ENCODE results near the gene PTPRCAP. TPM values are rescaled to one million over a fixed set of nuclear protein-coding genes. Genes with fewer than 3 reads are reported as not detected.

Gene PTPRCAP
- total and polyA plus RNA-seq, 2 experiments from 2014 or later, result 3.3 to 3.5 TPM

DNA sequence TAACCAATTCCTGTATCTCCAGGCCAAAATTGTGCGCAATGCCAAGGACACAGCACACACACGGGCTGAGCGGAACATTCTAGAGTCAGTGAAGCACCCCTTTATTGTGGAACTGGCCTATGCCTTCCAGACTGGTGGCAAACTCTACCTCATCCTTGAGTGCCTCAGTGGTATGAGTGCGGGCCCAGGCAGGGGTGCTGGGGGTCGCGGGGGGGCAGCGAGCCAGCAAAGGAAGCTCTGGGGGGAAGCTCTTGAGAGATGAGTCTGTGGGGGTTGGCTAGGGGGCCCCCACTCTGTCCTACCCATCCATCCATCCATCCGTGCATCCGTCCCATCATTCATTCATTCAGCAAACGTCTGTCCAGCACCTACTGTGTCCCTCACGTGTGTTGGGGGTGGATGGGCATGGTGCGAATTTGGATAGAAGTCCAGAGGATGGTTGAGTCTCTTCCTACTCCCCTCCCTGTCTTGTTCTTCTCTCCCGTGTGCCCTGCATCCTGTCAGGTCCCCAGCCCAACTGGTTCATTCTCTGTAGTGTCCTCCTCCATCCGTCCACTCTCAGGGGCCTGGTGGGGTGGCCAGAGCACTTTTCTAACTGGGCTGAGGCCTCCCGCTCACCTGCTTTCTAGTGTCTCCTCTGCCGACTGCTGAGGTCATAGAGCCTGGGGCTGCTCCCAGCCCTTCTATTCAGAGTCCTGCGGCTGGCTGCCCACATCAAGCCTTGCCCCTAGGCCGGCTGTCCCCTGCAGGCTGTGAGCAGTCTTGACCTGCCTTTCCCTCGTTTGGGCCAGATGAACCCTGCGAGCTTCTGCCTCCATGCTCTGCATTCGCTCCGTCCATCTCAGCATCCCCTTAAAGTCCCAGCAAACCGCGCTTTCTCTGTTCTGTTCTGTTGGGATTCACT lies 5.9 kb downstream of the PTPRCAP start (continued):
- TF ChIP-seq EZH2phosphoT487 (IDR thresholded peaks at IDR 0.05; ENCODE audit: unreplicated experiment) (no peak), STAT1 (IDR thresholded peaks at IDR 0.05; ENCODE audit: unreplicated experiment) (no peak), CREB1 (CRISPR knock-in tag; IDR thresholded peaks at IDR 0.05; ENCODE audit: low read depth) (no peak), POLR2AphosphoS5 (IDR thresholded peaks at IDR 0.05; ENCODE audit: low read depth) (no peak), NANOG (IDR thresholded peaks at IDR 0.05; ENCODE audit: borderline replicate concordance) (no peak)
- TF ChIP-seq, protein P1, sequence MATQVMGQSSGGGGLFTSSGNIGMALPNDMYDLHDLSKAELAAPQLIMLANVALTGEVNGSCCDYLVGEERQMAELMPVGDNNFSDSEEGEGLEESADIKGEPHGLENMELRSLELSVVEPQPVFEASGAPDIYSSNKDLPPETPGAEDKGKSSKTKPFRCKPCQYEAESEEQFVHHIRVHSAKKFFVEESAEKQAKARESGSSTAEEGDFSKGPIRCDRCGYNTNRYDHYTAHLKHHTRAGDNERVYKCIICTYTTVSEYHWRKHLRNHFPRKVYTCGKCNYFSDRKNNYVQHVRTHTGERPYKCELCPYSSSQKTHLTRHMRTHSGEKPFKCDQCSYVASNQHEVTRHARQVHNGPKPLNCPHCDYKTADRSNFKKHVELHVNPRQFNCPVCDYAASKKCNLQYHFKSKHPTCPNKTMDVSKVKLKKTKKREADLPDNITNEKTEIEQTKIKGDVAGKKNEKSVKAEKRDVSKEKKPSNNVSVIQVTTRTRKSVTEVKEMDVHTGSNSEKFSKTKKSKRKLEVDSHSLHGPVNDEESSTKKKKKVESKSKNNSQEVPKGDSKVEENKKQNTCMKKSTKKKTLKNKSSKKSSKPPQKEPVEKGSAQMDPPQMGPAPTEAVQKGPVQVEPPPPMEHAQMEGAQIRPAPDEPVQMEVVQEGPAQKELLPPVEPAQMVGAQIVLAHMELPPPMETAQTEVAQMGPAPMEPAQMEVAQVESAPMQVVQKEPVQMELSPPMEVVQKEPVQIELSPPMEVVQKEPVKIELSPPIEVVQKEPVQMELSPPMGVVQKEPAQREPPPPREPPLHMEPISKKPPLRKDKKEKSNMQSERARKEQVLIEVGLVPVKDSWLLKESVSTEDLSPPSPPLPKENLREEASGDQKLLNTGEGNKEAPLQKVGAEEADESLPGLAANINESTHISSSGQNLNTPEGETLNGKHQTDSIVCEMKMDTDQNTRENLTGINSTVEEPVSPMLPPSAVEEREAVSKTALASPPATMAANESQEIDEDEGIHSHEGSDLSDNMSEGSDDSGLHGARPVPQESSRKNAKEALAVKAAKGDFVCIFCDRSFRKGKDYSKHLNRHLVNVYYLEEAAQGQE (IDR thresholded peaks at IDR 0.05; ENCODE audit: unreplicated experiment), result no peak
- TF ChIP-seq, protein P2, sequence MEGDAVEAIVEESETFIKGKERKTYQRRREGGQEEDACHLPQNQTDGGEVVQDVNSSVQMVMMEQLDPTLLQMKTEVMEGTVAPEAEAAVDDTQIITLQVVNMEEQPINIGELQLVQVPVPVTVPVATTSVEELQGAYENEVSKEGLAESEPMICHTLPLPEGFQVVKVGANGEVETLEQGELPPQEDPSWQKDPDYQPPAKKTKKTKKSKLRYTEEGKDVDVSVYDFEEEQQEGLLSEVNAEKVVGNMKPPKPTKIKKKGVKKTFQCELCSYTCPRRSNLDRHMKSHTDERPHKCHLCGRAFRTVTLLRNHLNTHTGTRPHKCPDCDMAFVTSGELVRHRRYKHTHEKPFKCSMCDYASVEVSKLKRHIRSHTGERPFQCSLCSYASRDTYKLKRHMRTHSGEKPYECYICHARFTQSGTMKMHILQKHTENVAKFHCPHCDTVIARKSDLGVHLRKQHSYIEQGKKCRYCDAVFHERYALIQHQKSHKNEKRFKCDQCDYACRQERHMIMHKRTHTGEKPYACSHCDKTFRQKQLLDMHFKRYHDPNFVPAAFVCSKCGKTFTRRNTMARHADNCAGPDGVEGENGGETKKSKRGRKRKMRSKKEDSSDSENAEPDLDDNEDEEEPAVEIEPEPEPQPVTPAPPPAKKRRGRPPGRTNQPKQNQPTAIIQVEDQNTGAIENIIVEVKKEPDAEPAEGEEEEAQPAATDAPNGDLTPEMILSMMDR (conservative IDR thresholded peaks at IDR 0.05; ENCODE audit: low read depth in 2 of 2), result no peak

DNA sequence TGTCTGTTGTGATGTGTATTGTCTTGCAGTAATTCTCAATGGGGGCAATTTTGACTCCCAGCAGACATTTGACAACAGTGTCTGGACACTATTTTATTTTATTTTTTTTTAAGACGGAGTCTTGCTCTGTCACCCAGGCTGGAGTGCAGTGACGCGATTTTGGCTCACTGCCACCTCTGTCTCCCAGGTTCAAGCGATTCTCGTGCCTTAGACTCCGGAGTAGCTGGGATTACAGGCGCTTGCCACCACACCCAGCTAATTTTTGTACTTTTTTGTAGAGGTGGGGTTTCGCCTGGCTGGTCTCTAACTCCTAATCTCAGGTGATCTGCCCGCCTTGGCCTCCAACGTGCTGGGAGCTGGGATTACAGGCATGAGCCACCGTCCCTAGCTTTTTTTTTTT lies 7.8 kb downstream of the PTPRCAP start:
- H3K9me3 Mint-ChIP-seq, result no peaks in the 10 kb centered on the region; the same call in 1 of the 3 replicates
- no peak for ATAC-seq
- peaks cover 16% of the 10 kb centered on the region for H3K36me3 Mint-ChIP-seq (ENCODE audit: low read depth)
- no peak overlapping the region for H3K27ac Mint-ChIP-seq
- Histone ChIP-seq H3K27ac (ENCODE audit: low read depth) (no peak overlapping the region), H3K36me3 (ENCODE audit: insufficient read depth) (no peaks in the 10 kb centered on the region), H4K20me1 (replicated peaks; ENCODE audit: insufficient read depth) (no peaks in the 10 kb centered on the region), H3F3A (replicated peaks; ENCODE audit: low read depth) (peaks cover 13% of the 10 kb centered on the region; the same call in 1 of the 2 replicates), H3K4me2 (no peak overlapping the region), H3K27me3 (ENCODE audit: insufficient read depth) (no peaks in the 10 kb centered on the region), H3K4me1 (ENCODE audit: insufficient read depth) (peaks cover 6% of the 10 kb centered on the region; the same call in 1 of the 2 replicates), H3K4me3 (no peak overlapping the region; the same call in 1 of the 2 replicates), H3K9me2 (ENCODE audit: insufficient read depth) (no peaks in the 10 kb centered on the region), H3K79me2 (replicated peaks; ENCODE audit: insufficient read depth) (peaks cover 11% of the 10 kb centered on the region), H2AFZ (no peak overlapping the region)
- H3K4me3 Mint-ChIP-seq, result peak overlapping the region; percentile 92; the same call in 2 of the 3 replicates
- DNase-seq (ENCODE audit: low spot score), result no peak
- H3K4me1 Mint-ChIP-seq, result peaks cover 3% of the 10 kb centered on the region
- peaks cover 18% of the 10 kb centered on the region for H3K27me3 Mint-ChIP-seq (ENCODE audit: insufficient read depth, low read depth, poor library complexity)
- TF ChIP-seq EZH2phosphoT487 (IDR thresholded peaks at IDR 0.05; ENCODE audit: unreplicated experiment), result no peak
- TF ChIP-seq, protein P2 (conservative IDR thresholded peaks at IDR 0.05; ENCODE audit: low read depth in 2 of 2), result no peak
- TF ChIP-seq CREB1 (CRISPR knock-in tag; IDR thresholded peaks at IDR 0.05; ENCODE audit: low read depth), result no peak
- TF ChIP-seq NANOG (IDR thresholded peaks at IDR 0.05; ENCODE audit: borderline replicate concordance), result no peak
- TF ChIP-seq EZH2 (IDR thresholded peaks at IDR 0.05; ENCODE audit: low read depth, unreplicated experiment), result no peak
- TF ChIP-seq, protein P3, sequence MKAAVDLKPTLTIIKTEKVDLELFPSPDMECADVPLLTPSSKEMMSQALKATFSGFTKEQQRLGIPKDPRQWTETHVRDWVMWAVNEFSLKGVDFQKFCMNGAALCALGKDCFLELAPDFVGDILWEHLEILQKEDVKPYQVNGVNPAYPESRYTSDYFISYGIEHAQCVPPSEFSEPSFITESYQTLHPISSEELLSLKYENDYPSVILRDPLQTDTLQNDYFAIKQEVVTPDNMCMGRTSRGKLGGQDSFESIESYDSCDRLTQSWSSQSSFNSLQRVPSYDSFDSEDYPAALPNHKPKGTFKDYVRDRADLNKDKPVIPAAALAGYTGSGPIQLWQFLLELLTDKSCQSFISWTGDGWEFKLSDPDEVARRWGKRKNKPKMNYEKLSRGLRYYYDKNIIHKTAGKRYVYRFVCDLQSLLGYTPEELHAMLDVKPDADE (IDR thresholded peaks at IDR 0.05), result no peak
- TF ChIP-seq POLR2AphosphoS5 (IDR thresholded peaks at IDR 0.05; ENCODE audit: low read depth), result no peak
- no peak for TF ChIP-seq STAT1 (IDR thresholded peaks at IDR 0.05; ENCODE audit: unreplicated experiment)
- TF ChIP-seq, protein P1 (IDR thresholded peaks at IDR 0.05; ENCODE audit: unreplicated experiment), result no peak
- no peak for TF ChIP-seq JUNB (IDR thresholded peaks at IDR 0.05; ENCODE audit: unreplicated experiment)
